SKM-1 (cell line): ENCODE results near the gene MRAP2.

ENCODE experiments used
- DNase-seq: peaks from one replicate; lab custom pipeline; 2025; ENCODE audit not compliant: unreplicated experiment; lab: John Stamatoyannopoulos, UW

Gene MRAP2

DNA sequence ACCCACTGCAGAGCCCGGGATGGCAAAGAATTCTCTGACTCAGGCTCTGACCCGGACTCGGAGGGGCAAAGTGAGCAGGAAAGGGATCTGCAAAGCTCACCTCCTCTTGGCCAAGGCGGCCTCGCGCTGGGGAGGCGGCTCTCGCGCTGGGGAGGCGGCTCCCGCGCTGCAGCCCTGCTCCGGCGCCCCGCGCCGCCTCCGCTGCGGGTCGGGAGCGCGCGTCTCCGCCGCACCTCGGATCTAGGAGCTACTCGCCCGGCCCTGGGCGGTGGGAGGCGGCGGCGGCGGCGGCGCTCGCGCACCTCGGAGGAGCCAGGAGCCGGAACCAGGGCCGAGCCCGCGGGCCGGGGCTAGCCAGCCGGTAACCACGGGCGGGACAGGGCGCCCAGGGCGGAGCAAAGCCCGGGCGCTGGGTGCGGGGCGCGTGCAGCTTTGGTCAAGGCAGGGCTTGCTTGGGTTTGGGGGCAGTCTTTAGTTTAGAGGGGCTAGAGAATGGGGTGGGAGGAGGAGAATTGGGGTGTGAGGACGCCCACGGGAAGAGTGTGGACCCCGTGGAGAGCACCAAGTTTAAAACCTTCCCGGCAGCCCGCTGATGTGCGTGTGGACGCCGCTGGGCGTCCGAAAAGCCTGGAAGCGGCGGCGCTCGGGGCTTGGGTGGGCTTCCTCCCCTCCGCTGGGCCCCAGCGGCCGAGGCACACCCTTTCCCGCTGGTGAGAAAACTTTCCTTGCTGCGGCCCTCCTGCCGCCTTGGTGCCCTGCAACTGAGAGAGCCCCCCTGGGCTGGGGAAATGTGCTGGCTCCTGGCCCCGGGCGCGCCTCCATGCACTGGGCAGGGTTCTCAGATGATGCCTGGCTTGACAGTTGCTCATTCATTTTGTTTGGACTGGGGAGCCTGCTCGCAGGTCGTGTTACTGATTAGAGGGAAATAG lies at the start of gene MRAP2:
TSS of gene MRAP2 (plus strand) at position 250 of the 929 bp plus-strand sequence. CDS start 21,547 bp downstream, outside the sequence.
- DNase-seq, result no peak

- DNase-seq, result no peak
These were observed 49.2 kb upstream of the MRAP2 start for GRCh38 chr6:83984411-83984810.

GRCh38 chr6:83985308-83985713 lies 48.3 kb upstream of the MRAP2 start:
- no peak for DNase-seq

- DNase-seq, result no peak
These were observed 47.9 kb upstream of the MRAP2 start for GRCh38 chr6:83985715-83986114.

DNA sequence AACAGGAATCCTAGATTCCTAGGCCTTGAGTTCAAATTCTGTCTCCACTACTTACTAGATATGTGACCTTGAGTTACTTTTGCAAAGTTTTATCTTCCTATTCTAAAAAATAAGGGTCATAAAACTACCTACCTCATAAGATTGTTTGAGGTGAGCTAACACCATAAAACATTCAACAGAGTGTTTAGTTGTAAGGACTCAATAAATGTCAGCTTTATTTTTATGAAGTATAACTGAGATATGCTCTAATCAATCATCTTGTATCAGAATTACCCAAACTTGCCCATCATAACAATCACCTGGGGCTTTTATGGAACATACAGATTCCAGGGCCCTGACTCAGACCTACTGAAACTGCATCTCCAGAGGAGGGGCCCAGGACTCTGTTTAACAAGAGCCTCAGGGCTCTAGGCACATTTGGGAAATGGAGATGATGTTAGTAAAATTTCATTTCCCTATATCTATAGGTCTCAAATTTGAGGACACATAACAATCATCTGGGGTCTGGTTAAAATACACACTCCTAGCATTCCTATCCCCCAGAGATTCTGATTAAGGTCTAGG lies 35.5 kb upstream of the MRAP2 start:
- DNase-seq, result no peak

DNA sequence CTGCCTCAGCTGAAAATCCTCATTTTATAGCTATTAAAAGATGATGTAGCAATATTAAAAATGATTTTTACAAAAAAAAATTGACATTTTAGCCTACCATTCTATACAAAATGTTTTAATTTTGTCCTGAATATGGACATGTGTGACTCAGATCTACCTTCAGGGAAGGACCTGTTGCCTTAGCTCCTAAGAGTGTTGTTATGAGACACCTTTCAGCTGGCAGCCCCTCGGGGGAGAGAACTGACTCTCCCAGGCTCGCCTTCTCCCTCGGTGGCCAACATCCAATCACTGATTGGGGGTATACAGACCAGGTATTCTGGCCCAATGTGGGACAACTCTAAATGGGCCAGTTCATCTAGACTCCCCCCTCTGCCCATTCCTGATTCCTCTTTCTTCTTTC lies 32.5 kb upstream of the MRAP2 start:
- no peak for DNase-seq

DNA sequence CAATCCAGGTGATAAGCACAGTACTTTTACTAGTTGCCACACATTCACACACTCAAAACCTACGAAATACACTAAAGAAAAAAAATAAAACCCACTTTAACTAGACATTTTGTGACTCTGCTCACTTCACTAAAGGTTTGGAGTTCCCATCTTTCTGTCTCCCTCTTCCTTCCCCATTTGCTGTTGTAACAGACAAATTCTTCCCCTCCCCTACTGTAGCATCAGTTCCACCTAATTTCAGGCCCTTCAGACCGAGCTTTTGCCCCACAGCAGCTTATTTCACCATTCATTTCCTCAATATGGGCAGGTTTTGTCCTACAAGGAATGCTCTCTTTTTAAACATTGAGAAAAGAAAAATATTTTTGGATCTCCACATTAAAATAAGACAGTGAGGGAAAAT lies 31.3 kb upstream of the MRAP2 start:
- DNase-seq, result no peak

DNA sequence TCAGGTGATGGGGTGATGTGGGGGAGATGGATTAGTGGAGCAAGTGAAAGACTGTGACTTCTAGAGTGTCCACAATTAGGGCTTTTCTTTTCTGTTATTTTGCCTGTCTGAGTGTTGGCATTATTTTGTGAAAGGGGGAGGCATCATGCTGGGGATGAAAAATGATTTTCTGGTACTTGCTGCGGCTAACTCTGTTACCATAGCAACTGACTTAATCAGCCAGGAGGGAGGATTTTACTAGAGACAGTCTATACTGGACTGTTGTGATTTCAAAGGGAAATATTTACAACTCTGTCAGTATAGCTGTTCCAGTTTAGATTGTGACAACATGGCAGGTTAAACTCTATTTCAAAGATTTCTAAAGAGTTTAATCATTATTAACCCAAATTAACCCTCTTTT lies 30.4 kb upstream of the MRAP2 start:
- no peak for DNase-seq

- no peak for DNase-seq
These were observed 29.9 kb upstream of the MRAP2 start for GRCh38 chr6:84003654-84004053.

DNA sequence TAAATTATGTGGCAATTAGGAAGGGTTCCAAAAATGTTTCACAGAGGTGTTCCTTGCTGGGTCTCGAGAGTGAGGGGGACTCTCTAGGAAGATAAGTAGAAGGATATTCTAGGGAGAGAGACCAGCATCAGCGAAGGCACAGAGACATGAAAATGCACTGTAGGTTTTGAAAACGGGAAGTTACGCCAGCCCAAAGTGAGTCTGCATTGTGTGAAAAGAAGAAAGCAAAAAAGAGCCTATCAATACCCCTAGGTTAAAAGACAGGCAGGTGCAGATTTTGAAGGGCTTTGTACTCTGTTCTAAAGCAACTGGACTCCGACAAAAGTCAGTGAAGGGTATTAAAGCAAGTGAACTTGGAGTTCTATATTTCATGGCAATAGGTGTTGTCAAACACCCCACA lies 25.7 kb upstream of the MRAP2 start:
- DNase-seq, result peak; percentile 46

DNA sequence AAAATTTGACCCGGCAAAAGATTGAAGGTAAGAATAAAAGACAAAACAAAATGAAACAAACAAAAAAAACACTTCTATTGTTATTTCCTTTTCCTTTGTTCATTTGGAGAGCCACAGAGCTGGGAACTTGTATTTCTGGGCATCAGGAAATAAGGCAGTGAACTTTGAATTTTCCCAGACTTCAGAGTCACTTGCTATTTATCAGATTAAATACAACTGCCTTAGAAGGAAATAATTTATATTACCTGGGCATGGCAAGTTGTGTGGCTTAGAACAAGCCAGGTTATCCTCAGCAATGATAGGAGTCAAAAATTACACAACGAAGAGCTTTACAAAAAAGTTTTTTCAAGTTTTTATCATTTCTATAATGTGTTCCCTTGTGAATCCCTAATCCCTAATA lies 20.2 kb upstream of the MRAP2 start:
- no peak for DNase-seq

DNA sequence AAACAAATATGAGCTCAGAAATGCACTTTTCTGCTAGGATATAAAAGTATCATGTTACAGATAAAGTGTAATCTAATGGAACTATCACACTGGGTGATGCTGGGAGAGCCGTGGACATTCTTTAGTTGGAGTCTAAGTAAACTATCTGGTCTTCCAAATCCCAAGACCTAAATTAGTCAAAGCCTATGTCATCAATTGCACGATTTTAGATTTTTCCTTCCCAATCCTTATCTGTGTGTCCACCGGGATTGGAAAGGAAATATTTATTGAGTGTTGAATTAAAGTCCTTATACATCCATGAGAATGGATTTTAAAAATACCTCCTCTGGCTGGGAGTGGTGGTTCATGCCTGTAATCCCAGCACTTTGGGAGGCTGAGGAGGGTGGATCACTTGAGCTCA lies 19.6 kb upstream of the MRAP2 start:
- no peak for DNase-seq

GRCh38 chr6:84016029-84016428 lies 17.5 kb upstream of the MRAP2 start:
- no peak for DNase-seq

DNA sequence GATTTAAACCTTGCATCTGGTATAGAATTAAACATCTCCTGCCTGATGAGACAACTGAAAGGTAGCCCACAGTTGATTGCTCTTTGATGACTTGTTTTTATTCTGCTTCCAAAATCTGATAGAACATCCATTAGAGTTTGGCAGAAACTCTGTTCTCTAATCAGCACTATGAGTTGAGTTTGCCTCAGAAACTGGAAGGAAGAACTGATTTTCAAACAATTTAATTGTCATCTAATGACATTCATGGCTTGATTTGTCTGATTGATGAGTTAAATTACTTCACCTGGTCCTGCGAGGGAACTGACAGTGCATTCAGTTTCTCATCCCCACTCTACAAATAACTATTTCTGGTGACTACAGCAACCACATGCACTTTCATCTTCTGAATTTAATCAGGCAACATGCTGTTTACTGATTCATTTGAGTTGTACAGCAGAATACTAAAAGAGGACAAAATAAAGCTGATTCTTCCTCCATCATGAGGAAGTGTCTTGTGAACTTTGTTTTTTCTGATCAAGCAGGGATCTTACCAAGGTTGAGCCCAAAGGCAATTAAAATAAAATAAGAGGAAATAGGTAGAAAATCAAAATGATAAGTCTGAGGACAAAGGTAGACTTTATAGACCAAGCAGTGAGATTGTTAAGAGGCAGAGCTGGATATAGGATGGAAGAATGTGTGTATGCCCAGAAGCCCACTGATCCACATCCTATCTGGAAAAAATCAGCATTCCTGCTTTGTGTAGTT lies 15.7 kb upstream of the MRAP2 start:
- DNase-seq, result no peak

DNA sequence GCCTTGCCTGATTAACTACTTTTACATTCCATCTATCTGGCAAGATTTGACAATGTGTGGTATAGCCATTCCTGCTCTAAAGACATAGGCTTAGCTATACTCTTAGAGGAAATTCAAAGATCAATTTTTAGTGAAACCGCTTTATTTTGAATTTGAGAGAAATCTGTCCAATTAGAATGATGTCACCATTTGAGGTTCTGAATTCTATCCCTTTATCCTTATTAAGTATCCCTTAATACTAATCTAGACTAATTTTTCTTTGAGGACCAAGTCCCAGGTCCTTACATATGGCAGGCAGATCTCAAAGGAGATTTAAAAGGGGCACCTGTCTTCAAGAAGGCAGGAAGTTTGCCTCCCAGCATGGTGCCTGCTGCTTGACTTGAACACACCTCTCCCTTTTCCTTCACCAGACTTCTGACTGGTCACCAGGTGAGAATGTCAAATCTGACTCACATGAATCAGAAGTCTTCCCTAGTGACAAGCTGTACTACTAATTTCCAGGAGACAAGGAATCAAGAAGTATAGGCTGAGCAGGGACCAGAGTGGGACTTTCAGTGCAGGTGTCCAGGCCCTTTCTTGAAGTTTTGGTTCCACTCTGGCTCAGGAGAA lies 15.0 kb upstream of the MRAP2 start:
- DNase-seq, result no peak

- no peak for DNase-seq
These were observed 14.3 kb upstream of the MRAP2 start for GRCh38 chr6:84019141-84019841.

GRCh38 chr6:84019842-84020211 lies 13.7 kb upstream of the MRAP2 start:
- DNase-seq, result no peak

DNA sequence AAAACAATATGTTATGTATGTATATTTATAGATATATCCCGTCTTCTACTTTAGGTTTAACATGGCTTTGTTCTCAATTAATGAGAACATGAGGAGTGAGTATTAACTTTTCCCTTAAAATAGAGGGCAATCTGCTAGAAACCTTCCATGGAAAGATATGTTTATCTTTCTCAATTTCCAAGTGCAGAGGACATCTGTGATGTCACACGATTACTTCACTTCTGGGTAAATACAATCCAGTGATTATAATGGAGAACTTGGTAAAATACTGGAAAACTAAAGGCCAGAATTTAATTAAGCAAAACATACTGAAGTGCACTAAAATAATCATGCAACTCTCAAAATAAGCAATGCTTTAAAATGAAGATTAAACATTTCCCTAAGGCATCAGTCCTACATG lies 11.9 kb upstream of the MRAP2 start:
- no peak for DNase-seq

DNA sequence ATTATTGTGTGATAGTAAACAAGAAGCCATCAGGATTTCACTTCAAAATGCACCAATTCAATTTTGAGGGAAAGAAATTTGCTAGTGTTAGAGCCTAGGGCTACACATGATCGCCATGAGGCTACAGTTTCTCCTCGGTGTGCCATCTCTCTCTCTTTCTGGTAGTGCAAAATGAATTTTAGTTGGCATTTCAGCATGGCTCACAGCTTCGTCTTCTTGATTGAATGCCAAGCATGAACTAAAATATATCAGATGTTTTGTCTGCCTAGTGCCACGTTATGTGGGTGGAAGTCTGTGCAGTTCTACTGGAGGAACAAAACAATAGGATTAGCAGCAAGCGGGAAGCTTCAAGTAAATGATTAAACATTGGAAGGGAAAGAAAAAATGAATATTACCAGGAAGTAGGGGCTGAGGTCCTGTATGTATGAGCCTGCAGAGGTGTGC lies 6.8 kb upstream of the MRAP2 start:
- DNase-seq, result no peak

DNA sequence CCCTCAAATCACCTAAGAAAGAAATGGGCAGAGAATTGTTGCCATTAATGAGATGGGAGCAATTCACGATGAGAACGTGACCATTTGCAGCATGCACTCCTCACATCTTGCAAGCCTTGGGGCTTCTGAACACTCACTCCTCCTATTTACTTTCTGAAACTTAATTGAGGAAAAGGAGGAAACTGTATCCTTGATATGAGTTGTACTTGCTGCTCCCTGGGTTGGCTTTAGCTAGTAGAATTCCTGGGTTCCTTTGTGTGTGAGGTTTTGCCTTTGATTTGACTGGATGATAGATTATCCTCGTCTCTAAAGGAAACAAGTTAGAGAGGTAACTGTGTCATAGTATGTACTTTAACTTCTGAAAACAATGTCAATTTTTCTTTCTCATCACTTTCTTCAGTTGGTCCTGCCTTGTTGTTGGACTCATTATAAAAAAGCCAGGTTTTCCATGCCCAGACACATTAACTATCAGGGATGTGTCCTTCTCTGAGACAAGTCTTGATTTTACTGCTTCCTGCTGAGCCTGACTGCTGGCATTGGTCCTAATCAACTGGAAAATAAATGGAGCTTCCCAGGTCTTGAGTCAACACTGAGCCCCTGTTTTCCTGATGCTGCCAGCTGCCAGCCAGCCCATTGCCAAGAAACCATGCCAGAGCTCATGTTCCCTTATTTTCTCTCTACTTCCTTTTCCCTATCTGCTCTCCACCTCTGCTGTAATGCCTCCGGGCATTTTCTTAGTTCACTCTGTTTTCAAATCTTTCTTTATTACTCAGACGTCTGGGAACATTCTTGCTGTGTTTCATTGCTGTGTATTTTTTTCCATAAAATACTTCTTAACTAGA lies 6.0 kb upstream of the MRAP2 start:
- DNase-seq, result no peak
